Right lobe of liver (tissue), 4 donors: ENCODE measurements around the gene GAL3ST3.

ENCODE experiments used
- POLR2A ChIP-seq: fragments of 450-650 bp; IDR thresholded peaks from one replicate; pipeline ENCODE4 v1.6.1; 2017; ENCODE audit warnings: antibody characterized with exemption, mild to moderate bottlenecking
- TF ChIP-seq, protein P1 (sequence below), 4 donors: fragments of 200-600 bp in 3 of 4; fragments of 450-650 bp in 1 of 4; IDR thresholded peaks; one replicate each; pipeline versions ENCODE4 v1.5.1 to v1.8.0; 2016 to 2022; ENCODE audit warnings: antibody characterized with exemption in 4 of 4, mild to moderate bottlenecking in 2 of 4
- donor health status: DM: no; HTN: no; CAD: no.
- donor health status: DM: no; HTN: no; CAD: no.
- donor health status: DM: no; HTN: yes; CAD: no.

DNA sequence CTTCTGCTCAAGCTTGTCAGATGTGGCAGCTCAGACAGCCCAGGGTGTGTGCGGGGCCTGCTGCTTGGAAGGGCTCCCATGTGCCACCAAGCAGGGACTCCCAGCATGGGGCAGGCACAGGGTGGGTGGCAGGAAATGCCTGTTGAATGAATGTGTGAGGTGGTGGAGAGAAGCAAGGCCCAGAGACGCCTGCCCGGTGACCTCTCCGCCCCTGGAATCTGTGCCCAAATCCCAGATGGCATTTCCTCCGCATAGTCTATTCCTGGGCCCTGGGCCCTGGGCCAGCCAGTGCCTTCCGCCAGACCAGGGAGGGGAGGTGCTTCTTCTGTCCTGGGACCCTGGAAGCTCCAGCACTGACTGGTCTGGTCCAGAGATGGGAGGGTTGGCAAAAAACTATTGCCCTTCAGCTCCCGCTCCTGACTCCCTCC is 33.5 kb downstream of the GAL3ST3 start:
- TF ChIP-seq, protein P1, sequence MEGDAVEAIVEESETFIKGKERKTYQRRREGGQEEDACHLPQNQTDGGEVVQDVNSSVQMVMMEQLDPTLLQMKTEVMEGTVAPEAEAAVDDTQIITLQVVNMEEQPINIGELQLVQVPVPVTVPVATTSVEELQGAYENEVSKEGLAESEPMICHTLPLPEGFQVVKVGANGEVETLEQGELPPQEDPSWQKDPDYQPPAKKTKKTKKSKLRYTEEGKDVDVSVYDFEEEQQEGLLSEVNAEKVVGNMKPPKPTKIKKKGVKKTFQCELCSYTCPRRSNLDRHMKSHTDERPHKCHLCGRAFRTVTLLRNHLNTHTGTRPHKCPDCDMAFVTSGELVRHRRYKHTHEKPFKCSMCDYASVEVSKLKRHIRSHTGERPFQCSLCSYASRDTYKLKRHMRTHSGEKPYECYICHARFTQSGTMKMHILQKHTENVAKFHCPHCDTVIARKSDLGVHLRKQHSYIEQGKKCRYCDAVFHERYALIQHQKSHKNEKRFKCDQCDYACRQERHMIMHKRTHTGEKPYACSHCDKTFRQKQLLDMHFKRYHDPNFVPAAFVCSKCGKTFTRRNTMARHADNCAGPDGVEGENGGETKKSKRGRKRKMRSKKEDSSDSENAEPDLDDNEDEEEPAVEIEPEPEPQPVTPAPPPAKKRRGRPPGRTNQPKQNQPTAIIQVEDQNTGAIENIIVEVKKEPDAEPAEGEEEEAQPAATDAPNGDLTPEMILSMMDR (IDR thresholded peaks at IDR 0.05), result no peak
- no peak for TF ChIP-seq POLR2A
